ENCODE results near the gene KIAA0232. TPM values are rescaled to one million over a fixed set of nuclear protein-coding genes. Genes with fewer than 3 reads are reported as not detected.

The KIAA0232 gene
- polyA plus RNA-seq, 1 donor from 2014 or later, result 57.6 TPM

DNA sequence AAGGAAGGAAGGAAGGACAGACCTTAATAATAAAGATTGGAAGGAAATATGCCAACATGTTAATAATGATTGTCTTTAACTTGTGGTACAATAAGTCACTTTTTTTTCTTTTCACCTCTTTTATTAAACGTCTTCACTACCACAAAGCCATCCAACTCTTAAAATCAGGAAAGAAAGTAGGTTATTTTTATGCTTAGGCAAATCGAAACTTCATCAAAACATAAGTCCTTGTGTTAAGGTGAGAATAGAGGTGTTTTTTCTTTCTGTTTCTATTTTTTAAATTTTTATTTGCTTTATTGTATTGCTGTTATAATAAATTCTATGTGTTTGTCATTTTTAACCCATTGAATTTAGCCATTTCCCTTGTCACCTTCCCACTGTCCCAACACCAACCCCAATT is 40.0 kb upstream of the KIAA0232 start:
- Histone ChIP-seq H3K36me3 (ENCODE audit: insufficient read depth, low read length) (no peaks in the 10 kb centered on the region), H3K79me2 (replicated peaks; ENCODE audit: insufficient read depth, low read length) (no peaks in the 10 kb centered on the region), H2AFZ (ENCODE audit: low read depth, low read length) (no peak overlapping the region), H3K27me3 (ENCODE audit: insufficient read depth, low read depth, low read length) (no peaks in the 10 kb centered on the region), H4K20me1 (ENCODE audit: insufficient read depth) (no peaks in the 10 kb centered on the region), H3K9me2 (ENCODE audit: insufficient read depth, low read length) (no peaks in the 10 kb centered on the region), H3K4me3 (ENCODE audit: low read length) (no peak overlapping the region), H3K4me2 (ENCODE audit: low read length) (no peak overlapping the region), H3K9ac (ENCODE audit: low read length) (no peak overlapping the region), H3F3A (ENCODE audit: insufficient read depth, low read length, poor library complexity, severe bottlenecking) (no peaks in the 10 kb centered on the region), H3K27ac (ENCODE audit: low read length) (no peak overlapping the region), H3K9me3 (ENCODE audit: low read length) (no peaks in the 10 kb centered on the region)
- TF ChIP-seq POLR2AphosphoS5 (IDR thresholded peaks at IDR 0.05), result no peak
- TF ChIP-seq, protein P1, sequence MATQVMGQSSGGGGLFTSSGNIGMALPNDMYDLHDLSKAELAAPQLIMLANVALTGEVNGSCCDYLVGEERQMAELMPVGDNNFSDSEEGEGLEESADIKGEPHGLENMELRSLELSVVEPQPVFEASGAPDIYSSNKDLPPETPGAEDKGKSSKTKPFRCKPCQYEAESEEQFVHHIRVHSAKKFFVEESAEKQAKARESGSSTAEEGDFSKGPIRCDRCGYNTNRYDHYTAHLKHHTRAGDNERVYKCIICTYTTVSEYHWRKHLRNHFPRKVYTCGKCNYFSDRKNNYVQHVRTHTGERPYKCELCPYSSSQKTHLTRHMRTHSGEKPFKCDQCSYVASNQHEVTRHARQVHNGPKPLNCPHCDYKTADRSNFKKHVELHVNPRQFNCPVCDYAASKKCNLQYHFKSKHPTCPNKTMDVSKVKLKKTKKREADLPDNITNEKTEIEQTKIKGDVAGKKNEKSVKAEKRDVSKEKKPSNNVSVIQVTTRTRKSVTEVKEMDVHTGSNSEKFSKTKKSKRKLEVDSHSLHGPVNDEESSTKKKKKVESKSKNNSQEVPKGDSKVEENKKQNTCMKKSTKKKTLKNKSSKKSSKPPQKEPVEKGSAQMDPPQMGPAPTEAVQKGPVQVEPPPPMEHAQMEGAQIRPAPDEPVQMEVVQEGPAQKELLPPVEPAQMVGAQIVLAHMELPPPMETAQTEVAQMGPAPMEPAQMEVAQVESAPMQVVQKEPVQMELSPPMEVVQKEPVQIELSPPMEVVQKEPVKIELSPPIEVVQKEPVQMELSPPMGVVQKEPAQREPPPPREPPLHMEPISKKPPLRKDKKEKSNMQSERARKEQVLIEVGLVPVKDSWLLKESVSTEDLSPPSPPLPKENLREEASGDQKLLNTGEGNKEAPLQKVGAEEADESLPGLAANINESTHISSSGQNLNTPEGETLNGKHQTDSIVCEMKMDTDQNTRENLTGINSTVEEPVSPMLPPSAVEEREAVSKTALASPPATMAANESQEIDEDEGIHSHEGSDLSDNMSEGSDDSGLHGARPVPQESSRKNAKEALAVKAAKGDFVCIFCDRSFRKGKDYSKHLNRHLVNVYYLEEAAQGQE (IDR thresholded peaks at IDR 0.05; ENCODE audit: borderline replicate concordance), result no peak
- no peak for TF ChIP-seq MXI1 (conservative IDR thresholded peaks at IDR 0.05; ENCODE audit: poor library complexity, severe bottlenecking)
- no peak for TF ChIP-seq TAF1 (IDR thresholded peaks at IDR 0.05; ENCODE audit: low read depth)
- no peak for TF ChIP-seq SMC3 (conservative IDR thresholded peaks at IDR 0.05; ENCODE audit: poor library complexity)
- TF ChIP-seq EP300 (conservative IDR thresholded peaks at IDR 0.05; ENCODE audit: poor library complexity, severe bottlenecking), result no peak
- TF ChIP-seq EZH2 (IDR thresholded peaks at IDR 0.05; ENCODE audit: borderline replicate concordance, insufficient read depth, low read length, poor library complexity, severe bottlenecking), result no peak
- no peak for TF ChIP-seq RAD21 (conservative IDR thresholded peaks at IDR 0.05)
- TF ChIP-seq, protein P2, sequence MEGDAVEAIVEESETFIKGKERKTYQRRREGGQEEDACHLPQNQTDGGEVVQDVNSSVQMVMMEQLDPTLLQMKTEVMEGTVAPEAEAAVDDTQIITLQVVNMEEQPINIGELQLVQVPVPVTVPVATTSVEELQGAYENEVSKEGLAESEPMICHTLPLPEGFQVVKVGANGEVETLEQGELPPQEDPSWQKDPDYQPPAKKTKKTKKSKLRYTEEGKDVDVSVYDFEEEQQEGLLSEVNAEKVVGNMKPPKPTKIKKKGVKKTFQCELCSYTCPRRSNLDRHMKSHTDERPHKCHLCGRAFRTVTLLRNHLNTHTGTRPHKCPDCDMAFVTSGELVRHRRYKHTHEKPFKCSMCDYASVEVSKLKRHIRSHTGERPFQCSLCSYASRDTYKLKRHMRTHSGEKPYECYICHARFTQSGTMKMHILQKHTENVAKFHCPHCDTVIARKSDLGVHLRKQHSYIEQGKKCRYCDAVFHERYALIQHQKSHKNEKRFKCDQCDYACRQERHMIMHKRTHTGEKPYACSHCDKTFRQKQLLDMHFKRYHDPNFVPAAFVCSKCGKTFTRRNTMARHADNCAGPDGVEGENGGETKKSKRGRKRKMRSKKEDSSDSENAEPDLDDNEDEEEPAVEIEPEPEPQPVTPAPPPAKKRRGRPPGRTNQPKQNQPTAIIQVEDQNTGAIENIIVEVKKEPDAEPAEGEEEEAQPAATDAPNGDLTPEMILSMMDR (IDR thresholded peaks at IDR 0.05; ENCODE audit: poor library complexity, severe bottlenecking), result no peak

DNA sequence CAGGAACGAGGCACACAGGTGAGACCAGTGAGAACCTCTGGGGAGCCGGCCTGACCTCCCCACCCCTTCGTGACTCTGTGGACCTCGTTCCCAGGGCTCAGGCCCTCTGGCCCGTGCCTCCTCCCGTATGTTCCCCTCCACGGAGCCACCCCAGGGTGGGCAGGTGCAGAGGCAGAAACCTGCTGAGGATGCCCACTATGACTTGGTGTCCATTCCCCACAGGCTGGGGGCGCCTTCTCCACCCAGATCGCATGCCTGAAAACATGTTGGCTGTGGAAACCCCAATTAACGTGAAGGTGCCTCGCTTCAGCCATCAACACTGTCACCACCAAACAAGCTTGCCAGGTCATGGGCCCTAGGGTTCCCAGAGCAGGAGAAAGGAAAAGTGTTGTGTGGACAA is 39.5 kb upstream of the KIAA0232 start:
- Histone ChIP-seq H3K4me2 (ENCODE audit: low read length) (no peak overlapping the region), H3K9me2 (ENCODE audit: insufficient read depth, low read length) (no peaks in the 10 kb centered on the region), H3K4me3 (ENCODE audit: low read length) (no peak overlapping the region), H3F3A (ENCODE audit: insufficient read depth, low read length, poor library complexity, severe bottlenecking) (no peaks in the 10 kb centered on the region), H3K36me3 (ENCODE audit: insufficient read depth, low read length) (no peaks in the 10 kb centered on the region), H3K9ac (ENCODE audit: low read length) (no peak overlapping the region), H2AFZ (ENCODE audit: low read depth, low read length) (no peak overlapping the region), H3K27me3 (ENCODE audit: insufficient read depth, low read depth, low read length) (no peaks in the 10 kb centered on the region), H3K27ac (ENCODE audit: low read length) (no peak overlapping the region), H3K9me3 (ENCODE audit: low read length) (no peaks in the 10 kb centered on the region), H3K79me2 (replicated peaks; ENCODE audit: insufficient read depth, low read length) (no peaks in the 10 kb centered on the region), H4K20me1 (ENCODE audit: insufficient read depth) (no peaks in the 10 kb centered on the region)
- no peak for TF ChIP-seq EZH2 (IDR thresholded peaks at IDR 0.05; ENCODE audit: borderline replicate concordance, insufficient read depth, low read length, poor library complexity, severe bottlenecking)
- TF ChIP-seq, protein P2 (IDR thresholded peaks at IDR 0.05; ENCODE audit: poor library complexity, severe bottlenecking), result no peak
- TF ChIP-seq TAF1 (IDR thresholded peaks at IDR 0.05; ENCODE audit: low read depth), result no peak
- TF ChIP-seq EP300 (conservative IDR thresholded peaks at IDR 0.05; ENCODE audit: poor library complexity, severe bottlenecking), result no peak
- no peak for TF ChIP-seq SMC3 (conservative IDR thresholded peaks at IDR 0.05; ENCODE audit: poor library complexity)
- no peak for TF ChIP-seq RAD21 (conservative IDR thresholded peaks at IDR 0.05)
- no peak for TF ChIP-seq POLR2AphosphoS5 (IDR thresholded peaks at IDR 0.05)
- TF ChIP-seq, protein P1 (IDR thresholded peaks at IDR 0.05; ENCODE audit: borderline replicate concordance), result no peak
- no peak for TF ChIP-seq MXI1 (conservative IDR thresholded peaks at IDR 0.05; ENCODE audit: poor library complexity, severe bottlenecking)

All from neural cell (in vitro differentiated cells).